Stimulated activated CD4-positive, alpha-beta T cell treated with anti-CD3 and anti-CD28 coated beads, Interleukin-1b, Interleukin-23, amount 100 ng/mL, for 4 hours (primary cell): ENCODE measurements around the gene EML4.

Experiments used
- DNase-seq, 2 donors: peaks; one replicate each; pipeline ENCODE4 v3.0.0-alpha.2; 2020; ENCODE audit warnings: low read depth in 2 of 2

Gene EML4

DNA sequence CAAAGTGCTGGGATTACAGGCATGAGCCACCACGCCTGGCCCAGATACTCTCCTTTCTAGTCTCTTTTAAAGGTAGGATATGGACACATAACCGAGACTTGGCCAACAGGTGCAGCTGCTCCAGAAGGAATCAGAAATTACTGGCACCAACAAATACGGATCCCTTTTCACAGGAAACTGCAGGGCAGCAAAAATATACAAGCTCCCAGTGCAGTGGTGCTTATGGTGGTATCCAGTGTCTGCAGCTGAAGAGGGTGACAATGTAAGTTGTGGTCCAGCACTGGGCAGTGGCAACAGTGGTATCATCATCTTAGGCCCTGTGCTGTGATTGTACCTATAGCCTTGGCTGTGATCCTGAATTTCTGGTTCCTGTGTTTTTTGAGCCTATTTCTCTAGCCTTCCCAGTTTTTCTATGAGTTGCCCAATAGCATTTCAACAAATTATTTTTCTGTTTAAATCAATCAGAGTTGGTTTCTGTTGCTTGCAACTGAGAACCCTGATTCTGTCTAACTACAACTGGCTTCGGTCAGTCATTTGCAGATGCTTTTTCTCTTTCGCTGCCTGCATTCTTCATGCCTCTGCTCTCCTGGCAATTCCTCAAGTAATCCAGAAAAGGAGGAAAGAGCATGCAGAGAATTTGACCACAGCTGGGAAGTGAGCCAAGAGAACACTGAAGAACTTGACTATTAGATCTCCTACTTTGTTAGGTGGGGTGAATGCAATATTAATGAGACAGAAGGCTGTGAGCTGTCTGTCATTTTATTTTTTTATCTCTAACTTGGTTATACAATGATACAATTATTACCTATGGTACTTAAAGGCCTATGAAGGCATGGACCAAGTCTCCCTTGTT is 30.8 kb upstream of the EML4 start:
- no peak for DNase-seq

DNA sequence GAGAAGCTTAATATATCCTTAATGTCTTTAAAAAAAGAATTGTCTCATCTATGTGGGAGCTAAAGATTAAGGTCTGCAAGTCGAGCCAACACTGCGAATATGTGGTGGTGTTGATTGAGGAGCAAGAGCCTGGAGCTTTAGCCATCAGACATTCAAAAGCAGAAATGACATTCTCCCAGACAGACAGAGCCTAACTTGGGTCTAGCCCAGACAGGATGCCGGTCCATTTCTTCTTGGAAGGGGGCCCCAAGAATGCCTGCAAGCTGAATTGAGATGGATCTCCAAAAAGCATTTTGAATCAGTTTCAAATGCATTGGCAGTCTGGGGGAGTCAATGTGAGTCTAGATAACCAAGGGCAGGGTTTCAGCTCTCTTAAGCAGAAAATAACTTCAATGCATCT is 30.1 kb upstream of the EML4 start:
- no peak for DNase-seq

DNA sequence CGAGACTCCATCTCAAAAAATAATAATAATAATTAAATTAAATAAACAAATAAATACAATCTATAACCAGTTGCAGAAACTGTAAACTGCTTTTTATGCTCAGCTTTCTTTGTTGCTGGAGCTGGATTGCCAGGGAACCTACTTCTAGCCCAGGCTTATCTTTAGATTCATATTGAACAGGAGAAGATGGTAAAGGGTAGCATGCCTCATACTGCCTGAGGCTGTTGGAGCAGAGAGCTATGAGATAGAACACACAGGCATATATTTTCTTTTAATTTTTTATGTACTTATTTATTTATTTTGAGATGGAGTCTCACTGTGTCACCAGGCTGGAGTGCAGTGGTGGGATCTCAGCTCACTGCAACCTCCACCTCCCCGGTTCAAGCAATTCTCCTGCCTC is 28.7 kb upstream of the EML4 start:
- no peak for DNase-seq

DNA sequence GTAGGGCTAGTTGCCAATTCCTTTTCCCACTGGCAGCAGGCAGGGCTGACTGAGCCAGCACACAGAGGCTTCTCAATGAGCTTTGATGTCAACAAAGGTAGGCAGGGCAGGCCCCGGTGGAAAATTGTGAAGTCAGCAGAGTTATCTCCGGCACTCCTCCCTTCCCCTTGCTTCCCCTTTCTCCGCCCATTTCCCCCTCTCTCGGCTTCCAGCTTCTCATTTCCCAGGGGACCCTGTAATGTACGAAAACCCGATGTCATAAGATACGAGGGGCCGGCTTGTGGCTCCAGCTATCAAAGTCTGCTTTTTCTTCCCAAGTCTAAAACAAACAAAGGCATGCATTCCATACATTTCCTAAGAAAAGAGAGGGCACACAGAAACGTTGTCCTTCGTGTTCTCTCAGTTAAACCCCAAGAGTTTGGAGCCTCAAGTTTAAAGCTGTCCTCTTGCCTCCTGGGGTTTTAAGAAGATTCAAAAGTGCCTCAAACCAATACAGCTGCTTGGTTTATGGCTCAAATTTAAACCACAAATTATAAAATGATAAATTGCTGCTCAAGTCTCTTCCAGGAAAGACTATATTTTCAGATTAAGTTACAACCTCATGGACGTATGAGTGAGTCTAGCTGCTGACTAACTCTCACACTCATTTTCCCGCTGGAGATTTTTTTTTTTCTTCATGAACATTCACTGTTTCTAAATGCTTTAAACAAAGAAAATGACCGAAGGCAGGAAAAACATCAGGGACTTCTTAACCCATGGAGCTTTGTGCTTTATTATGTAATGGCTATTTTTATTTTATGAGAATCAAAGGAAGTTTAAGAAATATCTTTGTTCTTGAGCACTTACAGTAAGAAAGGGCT is 27.2 kb upstream of the EML4 start:
- DNase-seq, result peak; percentile 14 to 21

DNA sequence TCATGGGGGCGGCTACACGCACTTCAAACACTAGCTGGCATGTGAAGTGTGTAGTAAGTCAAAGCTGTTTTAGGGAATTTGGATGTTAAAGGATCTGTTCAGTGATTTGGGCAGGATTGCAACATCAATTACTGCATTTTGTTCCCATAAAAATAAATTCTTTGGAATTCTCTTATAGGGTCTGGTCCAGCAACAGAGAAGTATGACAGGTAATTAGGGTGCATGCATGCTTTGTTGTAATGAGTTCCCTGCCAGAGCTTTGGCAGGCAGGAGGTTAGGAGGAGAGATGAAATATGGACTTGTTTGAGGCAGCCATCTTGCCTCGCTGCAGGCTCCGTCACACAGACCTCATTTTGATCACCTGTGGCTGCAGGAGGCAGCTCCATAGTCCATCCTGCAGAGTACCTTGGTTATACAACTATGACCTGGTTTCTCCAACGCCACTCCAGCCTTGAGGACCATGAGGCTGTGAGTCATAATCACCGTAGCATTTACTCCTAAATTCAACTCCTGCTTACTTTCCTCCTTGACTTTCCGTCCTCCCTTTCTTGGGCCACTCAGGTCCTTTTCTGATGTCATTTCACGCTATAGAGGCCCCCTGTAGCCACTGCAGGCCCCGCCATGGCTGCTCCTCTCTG is 26.5 kb upstream of the EML4 start:
- DNase-seq, result no peak

DNA sequence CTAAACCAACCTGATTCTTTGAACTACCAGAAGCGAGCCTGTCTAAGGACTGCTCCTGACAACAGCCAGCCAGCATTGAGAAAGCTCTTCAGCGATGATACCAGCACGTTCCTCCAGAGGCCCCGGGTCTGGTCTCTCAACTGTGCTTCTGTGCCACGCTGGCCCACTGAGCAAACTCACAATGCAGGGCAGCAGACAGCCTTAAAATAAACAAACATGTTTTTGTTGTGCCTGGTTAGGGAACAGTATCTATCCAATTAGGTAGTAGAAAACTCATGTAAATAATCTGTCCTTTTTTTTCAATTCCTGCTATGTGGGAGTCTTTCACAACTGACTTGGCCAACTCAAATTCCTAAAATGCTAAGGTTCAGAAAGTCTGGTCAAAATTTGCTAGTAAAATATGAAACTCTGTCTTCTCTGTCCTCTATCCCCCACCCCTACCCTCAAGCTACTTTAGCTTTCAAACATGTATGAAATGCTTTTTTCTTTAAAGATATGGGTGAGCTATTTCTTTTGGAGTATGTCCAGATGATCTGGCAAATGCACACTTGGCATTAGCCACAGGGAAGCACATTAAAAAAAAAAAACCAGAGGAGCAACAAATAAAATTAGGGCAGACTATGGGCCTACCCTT is 21.4 kb upstream of the EML4 start:
- DNase-seq, result no peak

DNA sequence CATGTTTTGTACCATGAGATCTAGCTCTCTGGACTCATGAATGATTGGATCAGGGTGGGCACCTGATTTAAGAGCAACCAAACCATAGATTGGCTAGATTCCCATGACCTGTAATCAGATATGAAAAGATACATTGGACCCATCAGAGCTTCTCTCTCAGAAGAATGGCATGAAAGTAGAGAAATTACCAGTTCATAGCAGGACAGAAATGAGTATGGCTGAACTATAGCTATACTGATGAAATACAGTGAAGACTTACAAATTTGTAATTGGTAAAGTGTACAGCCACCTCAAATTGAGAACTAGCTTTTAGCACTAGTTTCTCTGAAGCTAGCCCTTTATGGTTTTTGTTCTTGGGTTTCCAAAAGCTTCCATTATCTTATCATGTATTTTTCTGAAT is 19.0 kb upstream of the EML4 start:
- no peak for DNase-seq

DNA sequence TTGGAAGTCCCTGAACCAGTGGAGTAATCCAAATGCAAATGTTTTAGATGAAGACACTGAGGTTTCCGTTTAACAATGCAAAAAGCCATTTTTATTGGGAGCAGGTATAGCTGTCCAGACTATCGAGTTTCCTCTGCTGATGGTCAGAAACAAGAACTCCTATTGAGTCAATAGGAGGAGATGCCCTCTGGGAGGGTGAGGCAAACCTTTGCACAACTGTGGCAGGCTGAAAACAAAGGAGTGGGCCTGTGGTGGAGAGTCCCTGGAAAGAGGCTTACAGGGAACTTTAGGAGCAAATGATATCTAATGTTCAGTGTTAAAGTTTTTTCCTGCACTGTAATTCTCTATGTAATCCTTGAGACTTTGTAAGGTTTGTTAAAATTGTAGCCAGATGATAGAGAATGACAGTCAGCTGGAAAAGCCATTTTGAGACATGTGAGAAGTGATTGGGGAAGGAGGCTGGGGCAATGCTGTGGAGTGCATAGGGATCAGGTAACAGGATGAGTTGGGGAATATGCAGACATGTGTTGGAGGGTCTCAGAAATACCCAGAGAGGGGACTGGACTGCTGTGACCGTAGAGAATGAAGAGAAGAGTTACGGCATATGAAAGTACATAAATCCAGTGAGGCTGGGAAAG is 15.1 kb upstream of the EML4 start:
- DNase-seq, result no peak

DNA sequence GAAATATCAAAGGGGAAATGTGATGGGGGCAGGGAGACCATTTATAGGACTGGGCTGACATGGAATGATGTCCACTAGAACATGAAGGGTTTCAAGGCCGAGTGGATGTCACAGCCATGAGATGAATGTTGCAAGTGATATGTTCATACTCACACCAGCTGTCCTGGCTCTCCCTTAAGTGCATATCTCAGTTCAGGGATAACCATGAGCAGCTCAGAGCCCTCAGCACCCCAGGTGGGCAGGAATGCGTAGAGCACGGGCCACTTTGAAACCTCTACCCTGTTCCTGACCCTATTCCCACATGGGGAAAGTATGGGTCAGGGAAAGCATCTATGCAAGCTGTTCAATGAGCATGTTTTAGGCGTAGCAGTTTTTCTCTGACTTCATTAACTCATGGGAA is 12.4 kb upstream of the EML4 start:
- DNase-seq, result no peak

DNA sequence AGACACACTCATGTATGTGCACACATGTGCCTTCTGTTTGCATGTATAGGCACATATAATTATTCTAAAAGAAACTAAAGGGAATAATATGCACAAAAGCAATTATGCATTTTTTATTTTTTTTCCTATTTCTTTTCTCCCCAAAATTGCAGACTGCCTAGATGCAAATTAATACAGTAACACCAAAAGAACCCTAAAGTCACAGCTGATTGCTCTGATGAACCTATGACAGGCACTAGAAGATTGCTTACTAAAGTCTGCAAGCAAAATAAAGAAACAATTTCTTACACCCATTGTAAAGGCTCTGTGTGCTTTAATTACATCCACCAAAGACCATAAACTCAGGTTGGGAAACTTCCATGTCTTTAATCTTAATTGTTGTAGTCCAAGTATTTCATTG is 7.7 kb upstream of the EML4 start:
- DNase-seq, result no peak

DNA sequence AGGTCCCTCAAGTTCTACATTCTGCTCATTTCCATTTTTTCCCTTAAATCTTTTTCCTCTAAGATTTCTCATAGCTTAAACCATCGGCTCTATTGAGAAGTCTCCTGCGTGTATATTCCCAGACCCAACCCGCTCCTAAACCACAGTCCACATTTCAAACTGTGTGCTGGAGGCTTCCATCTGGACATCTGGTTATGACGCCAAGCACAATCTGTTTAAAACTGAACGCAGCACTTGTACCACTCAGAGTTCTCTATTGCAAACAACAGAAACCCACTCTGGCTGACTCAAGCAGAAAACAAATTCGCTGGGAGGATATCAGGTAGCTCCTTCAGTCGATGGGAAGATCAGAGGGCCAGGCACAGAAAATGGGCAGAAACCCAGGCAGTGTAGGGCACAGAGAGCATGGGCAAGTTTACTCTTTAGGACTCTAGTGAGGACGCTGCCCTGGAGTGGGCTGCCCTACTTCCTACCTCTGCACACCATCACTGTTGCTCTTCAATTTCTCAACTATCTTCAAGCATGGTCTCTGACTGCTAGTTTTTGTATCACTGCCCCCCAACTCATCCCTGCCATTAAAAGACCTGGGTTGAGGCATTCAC is 5.6 kb upstream of the EML4 start:
- no peak for DNase-seq

DNA sequence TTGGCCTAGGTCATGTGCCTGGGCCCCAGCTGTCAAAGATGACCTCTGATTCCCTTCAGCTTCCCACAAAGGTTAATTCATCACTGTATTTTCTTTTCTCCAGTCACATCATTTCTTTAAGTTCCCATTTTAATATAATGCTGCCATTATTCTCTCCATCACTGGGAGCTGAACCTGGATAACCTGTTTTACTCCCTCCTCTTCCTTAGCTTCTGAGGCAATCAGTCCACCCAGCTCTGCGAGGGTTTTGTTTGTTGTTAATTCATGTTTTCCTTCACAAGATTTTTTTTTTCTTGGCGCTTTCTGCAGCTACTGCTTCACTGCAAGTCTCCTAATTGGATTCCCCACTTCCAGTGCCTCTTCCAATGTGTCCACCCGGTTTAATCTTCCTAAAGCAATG is 5.1 kb upstream of the EML4 start:
- DNase-seq, result no peak

DNA sequence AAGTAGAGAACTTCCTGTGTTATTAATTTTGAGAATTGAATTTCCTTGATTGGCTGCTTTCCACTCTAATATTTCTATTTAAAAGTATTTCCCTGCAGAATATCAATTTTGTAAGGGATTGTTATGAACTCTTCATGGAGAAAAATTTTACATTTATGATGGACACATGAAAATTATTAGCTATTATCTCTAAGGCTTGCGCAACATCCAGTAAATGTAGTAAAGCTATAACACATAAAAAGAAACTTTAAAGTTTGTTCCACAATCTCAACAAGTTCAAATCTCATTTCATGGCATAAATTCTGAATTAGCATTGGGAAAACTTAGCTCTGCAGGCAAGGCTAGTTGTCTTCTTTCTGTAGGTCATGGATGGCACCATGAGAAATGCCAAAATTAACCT is 4.2 kb upstream of the EML4 start:
- no peak for DNase-seq

DNA sequence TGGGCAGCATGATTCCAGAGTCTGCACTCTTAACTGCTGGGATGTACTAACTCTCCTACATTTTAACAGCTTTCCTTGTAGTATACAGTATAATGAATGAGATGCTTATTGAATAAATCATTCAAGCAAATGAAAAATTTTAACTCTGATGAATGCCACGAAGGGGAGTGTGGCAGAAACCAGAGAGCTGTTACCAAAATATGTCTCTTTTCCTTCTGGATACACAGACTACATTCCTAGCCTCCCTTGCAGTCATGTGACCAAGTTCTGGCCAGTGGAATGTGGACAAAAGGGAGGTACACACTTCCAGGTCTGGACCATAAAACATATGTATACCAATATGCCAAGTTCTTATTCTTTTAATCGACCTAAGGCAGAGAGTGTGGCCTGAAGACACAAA is 1.7 kb upstream of the EML4 start:
- DNase-seq, result no peak

DNA sequence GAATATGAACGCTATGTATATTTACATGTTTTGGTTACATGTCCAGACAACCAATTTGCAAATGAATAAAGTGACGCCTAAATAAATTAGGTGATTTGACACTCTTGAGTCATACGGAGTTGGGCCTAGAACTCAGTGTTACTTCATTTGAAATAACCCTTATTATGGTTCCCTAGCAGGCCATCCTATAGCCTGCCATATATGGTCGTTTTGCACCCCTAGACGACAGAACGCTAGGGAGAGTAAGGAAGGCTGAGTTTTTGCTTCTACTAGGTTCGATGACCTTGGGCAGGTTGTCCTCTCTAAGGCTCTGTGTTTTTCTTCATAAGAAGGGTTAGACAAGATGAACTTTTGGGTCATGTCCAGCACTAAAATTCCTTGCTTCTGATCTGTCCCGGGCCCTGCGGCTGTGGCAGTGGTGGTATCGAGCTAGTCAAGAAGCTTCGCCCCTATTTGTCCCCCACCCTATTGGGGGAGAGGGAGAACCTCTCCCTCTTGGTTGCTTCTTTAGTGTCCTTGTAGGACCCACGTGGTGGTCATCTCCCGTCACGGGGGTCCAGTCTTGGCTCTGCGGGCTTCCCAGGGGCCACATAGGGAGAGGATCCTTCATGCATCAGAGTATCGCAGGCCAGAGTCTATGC is 574 bp upstream of the EML4 start:
- DNase-seq, result no peak

DNA sequence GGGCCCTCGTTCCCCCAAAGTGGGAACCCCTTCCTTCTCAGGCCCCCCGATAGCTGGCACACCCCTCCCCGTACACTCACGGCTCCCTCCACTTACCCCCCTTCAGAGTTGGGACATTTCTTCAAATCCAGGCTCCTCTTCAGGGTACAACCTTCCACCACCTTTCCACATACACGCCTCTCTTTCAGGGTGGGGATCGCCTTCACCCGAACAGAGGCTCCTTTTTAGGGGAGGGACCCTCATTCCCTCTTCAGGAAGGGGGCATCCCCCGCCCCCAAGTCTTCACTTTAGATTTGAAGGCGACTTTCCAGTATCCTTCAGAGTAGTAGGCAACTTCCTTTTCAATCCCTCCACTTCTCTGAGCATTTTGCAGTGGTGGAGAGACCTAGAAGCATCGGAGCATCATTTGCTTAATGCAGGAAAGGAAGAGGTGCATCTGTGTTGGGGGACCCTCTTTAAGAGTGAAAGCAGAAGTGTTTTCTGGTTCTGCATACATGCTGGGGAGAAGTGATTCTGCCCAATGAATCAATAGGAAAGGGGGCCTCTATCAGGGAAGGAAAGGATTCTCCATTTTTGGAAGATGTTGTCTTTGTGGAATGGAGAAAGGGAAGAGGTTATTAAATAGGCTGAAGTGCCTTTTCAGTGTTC is 845 bp downstream of the EML4 start:
- DNase-seq, result no peak

DNA sequence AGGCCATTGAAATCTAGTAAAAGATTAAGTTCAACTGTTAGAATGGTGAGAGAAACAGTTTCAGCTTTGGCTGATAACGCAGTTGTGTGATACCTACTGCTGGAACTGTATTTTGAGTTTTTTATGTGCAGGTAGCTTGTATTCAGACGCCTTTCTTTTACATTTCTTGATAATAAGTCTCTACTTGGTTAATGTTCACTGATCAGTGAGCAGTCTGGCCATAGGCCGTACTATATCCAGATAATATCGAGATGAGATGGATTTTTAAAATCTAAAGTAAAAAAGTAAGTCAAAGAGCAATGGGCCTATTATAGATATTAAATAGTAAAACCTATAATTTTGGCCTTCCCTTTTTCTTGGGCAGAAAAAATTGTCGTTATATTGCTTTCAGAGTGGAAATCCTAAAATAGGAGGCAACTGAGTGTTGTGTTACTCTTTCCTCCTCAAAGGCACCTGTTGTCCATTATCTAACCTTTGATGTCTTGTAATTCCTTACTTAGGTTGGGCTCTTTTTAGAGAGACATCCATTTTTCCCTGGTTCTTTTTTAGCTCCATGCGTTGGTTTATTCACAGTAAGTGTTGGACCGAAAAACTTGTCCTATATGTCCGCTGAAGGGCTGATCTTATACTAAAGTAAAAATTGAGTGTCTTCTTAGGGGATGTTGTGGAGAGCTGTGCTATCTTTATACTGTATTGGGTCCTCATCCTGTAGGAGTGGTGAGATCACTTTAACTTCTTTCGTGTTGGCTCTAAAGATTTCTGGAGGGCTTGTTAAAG is 1.7 kb downstream of the EML4 start:
- no peak for DNase-seq

DNA sequence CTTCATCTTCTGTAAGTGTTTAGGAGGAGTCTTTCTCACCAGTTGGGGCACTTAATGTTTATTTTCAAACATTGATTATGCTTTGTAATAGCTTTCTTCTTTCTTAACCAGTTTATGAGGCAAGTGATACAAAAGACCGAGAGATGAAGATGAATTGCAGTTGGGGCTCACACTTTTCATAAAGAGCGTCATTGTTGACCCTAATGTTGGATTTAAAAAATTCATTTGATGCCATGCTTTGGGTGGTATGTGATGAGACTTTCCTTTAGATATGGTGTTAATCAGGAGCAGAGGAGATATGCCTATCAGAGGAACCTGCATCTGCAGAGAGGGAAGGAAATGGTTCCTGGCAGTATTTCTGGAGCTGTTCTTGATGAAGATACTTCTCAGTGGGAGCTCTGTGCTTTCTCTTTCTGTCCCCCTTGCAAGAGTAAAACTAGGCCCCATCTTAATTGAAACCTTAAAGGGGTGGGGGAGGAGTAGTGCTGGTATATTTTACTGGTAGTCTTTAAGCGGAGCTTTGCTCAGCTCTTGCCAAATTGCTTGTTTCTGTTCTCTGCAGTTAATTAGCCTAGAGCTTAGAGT is 2.3 kb downstream of the EML4 start:
- DNase-seq, result no peak

DNA sequence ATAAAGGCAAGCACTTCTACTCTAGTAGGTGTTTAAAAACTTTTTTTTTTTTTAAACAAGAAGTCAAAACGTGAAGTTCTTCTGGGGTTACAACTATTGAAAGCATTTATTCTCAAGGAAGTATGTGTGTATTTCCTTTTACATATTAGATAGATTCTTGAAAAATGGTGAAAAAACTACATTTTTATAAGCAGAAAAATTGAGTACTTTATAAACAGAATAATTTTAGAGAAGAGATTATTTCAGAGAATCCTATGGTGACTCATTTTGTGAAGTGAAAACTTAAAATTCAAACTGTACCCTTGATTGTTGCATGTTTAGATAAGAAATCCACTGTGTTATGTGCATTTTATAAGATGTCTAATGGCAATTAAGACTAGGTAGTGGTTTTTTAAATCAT is 2.9 kb downstream of the EML4 start:
- no peak for DNase-seq
